ENCODE data around the gene HACD4.

The HACD4 gene

GRCh38 chr9:21031091-21031807 lies at the start of gene HACD4:
TSS of gene HACD4 (minus strand) at chr9:21031640. CDS start at chr9:21031590, 50 bp downstream.
- peak; percentile 50 to 56 for DNase-seq

DNA sequence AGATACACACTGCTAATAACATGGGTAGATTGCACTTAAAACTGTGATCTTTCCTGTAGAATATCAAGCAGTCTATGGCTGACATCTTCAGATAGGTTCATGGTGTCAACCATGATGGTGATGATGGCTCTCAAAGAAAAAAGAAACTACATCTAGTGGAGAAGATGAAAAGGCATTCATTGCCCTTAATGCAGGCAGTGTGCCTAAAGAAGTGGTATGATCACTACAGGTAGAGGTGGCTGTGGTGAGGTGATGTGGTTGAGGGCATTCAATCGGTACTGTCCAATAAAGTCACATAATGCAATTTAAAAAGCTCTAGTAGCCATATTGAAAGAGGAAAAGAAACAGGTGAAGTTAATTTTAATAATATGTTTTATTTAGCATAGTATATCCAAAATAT lies 49.4 kb upstream of the HACD4 start:
- DNase-seq: no peak

DNA sequence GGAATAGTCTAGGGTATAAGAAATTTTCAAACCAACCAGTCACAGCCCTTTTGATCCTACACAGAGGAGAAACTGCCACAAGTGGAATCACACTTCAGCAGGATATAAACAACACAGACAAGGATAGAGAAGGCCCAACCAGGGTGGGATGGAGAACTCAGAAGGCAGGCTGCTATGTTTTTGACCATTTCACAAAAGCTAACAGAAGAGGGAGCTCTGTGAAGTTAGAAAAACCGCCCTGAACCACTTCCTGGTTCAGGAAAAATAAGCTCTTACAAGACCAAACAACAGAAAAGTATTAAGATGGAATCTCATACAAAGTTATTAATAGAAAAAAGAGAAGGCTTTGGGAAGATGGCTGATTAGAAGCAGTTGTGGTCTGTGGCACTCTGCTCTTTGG lies 47.3 kb upstream of the HACD4 start:
- DNase-seq: peak; percentile 58 to 65

GRCh38 chr9:21077781-21078180 lies 46.3 kb upstream of the HACD4 start, which contains the start of gene IFNB1:
TSS of gene IFNB1 (minus strand) at chr9:21077942. CDS start at chr9:21077869, 73 bp downstream.
- DNase-seq: no peak

- DNase-seq: no peak
These were observed 44.0 kb upstream of the HACD4 start for GRCh38 chr9:21075484-21075883.

DNA sequence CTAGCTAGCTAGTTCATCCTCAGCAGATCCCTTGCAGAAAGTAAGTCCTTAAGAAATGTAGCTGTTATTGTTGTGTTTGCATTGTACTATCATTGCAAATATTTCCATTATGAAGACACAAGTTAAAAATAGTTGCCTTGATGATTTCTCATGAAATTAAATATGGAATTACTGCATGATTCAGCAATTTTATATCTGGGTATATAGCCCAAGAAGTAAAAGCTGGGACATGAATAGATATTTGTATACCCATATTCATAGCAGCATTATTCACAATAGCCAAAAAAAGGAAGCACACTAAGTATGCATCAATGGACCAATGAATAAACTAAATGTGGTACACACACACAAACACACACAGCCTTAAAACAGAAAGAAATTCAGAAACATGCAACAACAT lies 39.5 kb upstream of the HACD4 start:
- no peak for DNase-seq

- peak; percentile 49 to 55 for DNase-seq
These were observed 38.7 kb upstream of the HACD4 start for GRCh38 chr9:21070171-21070571.

GRCh38 chr9:21060919-21061561 lies 29.6 kb upstream of the HACD4 start:
- DNase-seq: no peak

- no peak for DNase-seq
These were observed 25.5 kb upstream of the HACD4 start for GRCh38 chr9:21056931-21057330.

DNA sequence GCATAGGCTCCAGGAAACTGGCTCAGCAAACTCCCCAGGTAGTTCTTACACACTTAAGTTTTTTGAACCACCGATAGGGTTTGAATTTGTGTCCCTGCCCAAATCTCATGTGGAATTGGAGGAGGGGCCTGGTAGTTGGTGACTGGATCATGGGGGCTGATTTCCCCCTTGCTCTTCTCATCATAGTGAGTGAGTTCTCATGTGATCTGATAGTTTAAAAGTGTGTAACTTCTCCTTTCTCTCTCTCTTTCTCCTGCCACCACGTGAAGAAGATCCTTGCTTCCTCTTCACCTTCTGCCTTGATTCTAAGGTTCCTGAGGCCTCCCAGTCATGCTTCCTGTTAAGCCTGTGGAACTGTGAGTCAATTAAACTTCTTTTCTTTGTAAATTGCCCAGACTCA lies 22.4 kb upstream of the HACD4 start:
- DNase-seq: peak in 1 of 2 experiments; percentile 19

DNA sequence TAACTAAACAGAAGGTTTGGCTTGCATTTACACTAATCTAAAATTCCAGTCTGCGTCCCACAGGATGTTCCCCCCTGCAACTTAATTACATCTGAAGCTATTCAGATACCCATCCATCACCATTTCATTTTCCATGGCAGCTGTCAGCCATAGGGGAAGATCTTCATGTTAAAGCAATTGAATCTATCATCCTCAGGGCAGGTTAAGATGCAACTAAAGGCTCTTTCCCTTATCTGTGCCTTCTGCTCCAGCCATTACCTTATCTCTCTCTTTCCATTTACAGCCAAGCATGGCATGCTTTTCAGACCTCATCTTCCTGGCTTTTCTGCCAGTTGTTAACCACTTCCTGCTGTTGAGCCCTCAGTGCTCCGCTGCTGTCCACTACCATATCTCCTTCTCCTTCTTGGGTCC lies 15.8 kb upstream of the HACD4 start:
- DNase-seq: peak; percentile 59 to 67

DNA sequence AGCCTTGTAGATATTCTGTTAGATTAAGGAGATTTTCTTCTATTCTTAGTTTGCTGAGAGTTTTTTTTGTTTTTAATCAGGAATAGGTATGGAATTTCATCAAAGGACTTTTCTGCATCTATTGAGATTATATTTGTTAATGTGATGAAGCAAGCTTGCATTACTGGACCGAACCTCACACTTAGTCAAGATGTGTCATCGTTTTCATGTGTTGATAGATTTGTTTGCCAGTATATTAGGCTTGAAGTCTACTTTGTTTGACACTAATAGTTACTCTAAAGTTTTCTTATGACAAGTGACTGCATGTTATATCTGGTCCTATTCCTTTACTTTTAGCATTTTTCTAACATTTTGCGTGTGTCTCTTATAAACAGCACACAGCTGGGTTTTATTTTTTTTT lies 12.4 kb upstream of the HACD4 start:
- no peak for DNase-seq

DNA sequence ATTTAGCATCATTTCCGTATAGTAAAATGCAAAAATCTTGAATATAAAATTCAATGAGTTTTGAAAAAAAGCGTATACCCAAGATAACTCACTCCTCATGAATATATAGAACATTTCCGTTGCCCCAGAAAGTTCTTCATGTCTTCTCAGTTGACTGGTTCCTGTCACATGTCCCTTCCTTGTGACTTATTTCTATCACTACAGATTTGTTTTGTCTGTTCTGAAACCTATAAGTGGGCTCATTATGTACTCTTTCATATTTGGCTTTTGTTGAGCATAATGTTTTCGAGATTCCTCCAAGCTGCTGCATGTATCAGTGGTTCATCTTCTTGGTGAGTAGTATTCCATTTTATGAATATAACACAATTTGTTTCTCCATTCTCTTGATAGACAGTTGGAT lies 11.0 kb upstream of the HACD4 start:
- no peak for DNase-seq

- no peak for DNase-seq
These were observed 7.9 kb upstream of the HACD4 start for GRCh38 chr9:21039302-21039701.

- no peak for DNase-seq
These were observed 5.8 kb upstream of the HACD4 start for GRCh38 chr9:21037278-21037677.

GRCh38 chr9:21031808-21032183 lies 356 bp upstream of the HACD4 start:
- DNase-seq: no peak

DNA sequence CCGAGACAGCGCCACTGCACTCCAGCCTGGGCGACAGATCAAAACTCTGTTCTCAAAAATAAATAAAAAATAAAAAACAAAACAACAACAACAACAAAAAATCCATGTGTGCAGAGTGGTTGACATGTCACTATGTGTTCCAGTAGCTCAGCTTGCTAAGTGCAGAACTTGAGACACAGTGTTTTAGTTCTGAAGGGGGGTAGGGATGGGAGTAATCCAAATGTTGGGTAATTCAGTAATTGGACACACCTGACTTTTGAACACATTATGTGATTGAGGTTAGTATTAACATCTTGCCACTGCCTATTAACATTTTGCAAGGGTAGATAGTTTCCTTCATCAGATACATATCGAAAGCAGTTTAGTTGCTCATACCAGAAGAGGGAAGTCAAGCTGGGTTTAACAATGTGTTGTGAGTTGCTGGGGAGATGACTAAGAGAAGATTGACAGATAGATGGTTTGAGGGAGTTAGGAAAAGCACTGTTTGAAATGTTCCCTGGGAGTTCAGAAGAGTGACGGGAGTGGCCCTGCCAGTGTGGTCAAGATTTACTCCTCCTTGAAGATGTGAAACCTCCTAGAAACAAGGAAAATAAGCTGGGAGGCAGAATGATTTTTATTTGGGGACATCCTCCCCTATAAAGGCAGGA lies 928 bp downstream of the HACD4 start:
- peak; percentile 82 to 83 for DNase-seq

DNA sequence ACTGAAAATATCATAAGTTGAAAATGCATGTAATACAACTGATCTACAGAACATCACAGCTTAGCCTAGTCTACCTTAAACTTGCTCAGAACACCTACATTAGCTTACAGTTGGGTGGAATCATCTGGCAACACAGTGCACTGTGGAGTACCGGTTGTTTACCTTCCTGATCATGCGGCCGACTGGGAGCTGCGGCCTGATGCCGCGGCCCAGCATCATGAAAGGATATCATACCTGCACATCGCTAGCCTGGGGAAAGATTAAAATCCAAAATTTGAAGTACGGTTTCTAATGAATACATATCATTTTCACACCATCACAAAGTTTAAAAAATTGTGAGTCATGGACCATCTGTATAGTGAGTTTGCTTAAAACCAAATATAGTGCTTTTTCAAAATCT lies 1.8 kb downstream of the HACD4 start:
- no peak for DNase-seq

DNA sequence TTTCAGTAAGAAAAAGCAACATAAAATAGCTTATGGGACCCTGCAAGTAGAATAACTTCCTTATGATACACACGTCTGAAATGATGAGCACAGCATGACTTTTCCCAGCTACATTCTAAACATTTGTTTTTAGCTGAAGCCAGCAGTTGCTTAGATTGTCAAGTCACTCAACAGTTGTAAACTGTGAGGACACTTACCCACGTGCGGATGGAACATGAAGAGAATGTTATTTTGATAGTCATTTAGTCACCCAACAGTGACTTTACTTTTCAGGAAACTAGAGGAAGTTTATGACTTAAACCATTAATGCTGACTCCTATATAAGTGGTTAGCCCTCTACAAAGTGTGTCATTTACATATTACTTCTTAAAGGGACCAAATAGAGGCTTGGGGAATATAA lies 3.0 kb downstream of the HACD4 start:
- no peak for DNase-seq

DNA sequence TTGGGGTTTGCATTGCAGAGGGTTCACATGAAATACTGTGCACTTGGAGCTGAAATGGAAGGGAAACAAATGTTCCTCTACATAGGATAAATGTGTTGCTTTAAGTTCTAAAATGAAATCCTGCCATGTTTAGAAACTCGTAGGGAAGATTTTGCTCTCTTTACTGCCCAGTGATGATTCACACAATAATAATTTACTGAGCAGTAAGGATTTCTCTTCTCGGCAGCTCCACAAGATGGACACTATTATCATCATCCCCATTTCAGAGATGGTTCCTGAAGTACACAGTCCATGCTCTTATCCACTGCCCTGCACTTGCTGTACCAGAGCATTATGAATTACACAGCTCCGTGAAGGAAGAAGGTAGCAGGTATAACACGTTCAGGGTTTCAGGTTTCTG lies 4.1 kb downstream of the HACD4 start:
- no peak for DNase-seq

DNA sequence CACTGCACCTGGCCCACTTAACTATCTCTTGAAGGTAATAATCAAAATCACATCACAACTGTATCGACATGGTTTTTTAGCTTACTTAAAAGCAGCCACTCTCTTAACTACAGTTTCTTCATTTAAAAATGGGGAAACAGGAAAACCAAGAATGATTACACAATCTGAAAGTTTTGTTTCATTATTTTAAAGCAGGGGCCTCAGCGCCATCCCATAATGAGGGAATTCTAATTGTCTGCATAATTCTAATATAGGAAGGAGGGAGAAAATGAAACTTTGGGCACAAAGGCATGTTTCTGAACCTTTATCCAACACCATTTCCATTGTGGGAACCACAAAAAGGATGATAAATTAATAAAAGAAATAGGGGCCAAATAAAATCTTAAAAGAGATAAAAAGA lies 7.6 kb downstream of the HACD4 start:
- peak; percentile 52 to 57 for DNase-seq

DNA sequence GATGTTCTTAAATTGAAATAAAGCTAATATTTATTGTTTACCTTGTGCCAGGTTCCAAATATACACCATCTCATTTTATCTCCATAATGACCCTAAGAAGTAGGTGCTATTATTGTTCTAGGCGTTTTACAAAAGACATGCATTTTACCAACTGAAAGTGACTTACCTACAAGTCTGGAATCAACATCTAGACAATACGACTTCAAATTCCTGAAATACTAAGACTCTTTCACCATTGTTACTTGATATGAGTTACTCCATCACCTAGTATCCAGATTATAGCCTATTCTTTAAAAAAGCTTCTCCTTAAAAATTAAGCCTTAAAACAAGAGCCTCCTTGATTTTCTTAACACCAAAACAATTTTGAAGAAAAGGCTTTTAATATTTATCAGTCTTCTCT lies 13.3 kb downstream of the HACD4 start:
- no peak for DNase-seq

GRCh38 chr9:21016701-21017491 lies 14.5 kb downstream of the HACD4 start:
- no peak for DNase-seq
